HPDE6-E6E7 (cell line): ENCODE measurements around the gene LIPG.

ENCODE experiments used
- DNase-seq: peaks from one replicate; pipeline ENCODE4 v3.0.0; 2011; ENCODE audit warnings: missing footprints; ENCODE audit errors: extremely low spot score

The LIPG gene

DNA sequence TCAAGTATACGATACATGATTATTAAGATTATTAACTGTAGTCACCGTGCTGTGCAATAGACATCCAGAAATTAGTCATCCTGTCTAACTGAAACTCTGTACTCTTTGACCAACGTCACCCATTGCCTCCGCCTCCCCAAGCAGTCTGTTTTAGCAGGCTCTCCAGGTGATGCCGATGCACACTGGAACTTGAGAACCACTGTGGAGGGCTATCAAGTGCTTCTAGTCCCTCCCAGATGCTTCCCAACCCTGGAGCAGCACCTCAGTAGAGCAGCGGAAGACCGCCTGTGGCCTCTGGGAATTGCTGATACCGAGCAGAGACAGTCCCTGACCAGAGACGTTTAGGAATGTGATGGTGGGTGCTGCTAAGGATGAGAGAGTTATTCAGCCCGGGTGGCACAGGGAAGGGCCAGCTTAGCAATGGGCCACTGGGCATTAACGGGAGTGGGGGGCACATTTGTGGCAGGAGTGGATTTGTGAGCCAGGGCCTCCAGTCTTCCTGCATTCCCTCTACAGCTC, 50.7 kb downstream of the LIPG start:
- no peak for DNase-seq

DNA sequence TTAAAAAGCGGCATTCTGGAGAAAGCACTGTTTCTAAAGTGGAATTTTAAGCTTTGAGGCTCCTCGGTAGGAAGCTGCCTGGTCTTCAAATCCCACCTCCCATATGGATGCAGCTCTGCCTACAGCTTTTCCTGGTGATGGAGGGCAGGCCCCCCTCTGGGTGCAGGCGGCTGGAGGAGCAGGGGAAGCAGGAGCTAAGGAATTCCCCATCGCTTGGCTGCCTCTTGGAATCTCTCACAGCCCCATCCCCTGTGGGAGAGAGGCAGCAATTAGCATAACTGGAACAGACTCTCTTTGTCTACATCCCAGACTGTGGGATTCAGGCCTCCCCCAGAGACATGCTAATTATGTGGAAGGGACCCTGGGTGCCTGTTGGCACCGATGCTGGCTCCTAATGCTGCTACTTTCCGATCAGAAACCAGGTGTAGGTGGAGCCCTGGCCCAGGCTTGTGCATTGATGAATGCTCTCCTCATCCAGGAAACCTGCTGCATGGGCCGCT, 51.3 kb downstream of the LIPG start:
- no peak for DNase-seq

DNA sequence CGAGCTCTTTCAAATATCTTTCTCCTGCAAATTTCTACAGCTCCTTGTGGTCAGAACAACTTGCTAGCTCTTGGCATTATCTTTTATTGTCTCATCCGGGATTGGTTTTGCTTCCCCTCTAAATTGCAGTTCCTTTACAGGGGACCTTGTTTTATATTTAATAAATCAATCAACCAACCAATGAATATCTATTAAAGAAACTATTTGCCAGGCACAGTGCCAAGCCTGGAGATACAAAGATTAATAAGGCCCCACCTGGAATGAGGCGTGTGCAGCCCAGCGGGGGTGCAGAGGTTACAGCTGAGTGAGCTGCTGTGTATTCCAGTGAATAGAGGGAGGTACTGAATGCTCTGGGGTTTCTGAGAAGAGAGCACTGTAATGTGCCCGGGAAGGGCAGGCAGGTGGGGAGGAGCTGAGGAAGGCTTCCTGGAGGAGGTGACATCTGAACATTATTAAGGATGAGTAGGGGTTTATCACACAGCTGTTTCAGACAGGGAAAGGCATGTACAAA, 51.8 kb downstream of the LIPG start:
- no peak for DNase-seq

DNA sequence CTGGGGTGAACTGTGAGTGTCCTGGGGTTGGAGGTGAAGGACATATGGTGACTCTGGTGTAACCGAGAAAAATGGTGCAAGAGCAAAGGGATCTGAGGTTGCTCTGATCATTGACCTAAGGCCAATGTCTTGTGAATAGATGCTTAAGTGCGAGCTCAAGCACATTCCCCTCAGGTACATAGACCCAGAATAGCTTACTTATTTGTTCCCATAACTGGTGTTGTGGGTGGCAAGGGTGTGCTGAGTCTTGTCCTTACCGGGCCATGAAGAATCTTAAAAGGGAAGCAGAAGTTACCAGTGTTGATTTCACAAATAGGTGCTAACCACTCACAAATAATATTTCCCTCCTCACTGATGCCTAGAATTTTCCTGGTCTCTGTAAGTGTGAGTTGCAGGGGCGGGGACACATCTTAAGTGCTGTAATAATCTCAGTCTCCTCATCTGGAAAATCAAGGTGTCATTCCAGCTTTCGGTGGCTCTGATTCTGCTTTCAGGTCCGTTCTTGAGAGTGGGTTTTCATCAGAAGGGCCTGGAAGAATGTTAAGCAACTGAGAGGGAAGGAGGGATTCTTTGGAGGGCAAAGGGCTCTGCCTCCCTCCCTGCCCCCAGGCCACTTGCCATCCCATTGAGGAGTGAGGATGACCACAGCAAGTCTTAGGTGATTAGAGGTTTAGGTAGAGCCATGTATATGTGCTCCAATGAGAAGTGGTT, 54.9 kb downstream of the LIPG start:
- no peak for DNase-seq

DNA sequence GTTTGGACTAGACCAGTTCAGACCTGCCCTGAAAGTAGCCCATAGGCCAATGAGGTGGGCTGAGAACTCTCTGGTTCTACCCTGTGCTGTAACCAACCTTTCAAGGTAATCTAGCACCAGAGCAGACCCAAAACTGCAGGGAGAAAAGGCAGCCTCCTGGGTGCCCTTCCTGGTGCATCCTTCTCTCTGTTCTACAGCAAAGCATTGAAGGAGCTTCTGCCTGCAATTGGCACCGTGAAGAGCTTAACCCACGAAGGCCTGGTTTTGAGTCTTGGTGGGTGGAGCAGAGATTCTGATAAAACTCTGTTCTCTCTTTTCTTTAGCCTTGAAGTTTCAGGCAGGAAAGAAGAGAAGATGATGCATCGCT, 55.5 kb downstream of the LIPG start:
- no peak for DNase-seq

DNA sequence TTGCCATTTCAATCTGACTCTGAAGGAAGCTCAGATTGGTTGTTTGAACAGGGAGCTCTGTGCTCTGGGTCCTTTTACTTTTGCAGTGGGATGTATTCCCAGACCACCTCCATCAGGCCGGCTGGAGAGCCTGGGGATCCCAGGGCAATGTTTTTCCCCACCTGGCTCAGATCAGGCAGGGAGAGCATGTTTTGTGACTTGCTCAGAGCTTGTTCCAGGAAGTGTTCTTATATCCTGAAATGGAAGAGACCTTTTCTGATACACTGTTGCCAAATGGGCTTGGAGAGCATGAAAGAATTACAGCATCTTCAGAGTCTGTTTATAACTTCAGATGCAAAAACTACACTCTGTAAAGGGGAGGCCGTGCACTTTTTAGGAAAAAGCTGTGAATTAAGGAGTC, 56.0 kb downstream of the LIPG start:
- no peak for DNase-seq

DNA sequence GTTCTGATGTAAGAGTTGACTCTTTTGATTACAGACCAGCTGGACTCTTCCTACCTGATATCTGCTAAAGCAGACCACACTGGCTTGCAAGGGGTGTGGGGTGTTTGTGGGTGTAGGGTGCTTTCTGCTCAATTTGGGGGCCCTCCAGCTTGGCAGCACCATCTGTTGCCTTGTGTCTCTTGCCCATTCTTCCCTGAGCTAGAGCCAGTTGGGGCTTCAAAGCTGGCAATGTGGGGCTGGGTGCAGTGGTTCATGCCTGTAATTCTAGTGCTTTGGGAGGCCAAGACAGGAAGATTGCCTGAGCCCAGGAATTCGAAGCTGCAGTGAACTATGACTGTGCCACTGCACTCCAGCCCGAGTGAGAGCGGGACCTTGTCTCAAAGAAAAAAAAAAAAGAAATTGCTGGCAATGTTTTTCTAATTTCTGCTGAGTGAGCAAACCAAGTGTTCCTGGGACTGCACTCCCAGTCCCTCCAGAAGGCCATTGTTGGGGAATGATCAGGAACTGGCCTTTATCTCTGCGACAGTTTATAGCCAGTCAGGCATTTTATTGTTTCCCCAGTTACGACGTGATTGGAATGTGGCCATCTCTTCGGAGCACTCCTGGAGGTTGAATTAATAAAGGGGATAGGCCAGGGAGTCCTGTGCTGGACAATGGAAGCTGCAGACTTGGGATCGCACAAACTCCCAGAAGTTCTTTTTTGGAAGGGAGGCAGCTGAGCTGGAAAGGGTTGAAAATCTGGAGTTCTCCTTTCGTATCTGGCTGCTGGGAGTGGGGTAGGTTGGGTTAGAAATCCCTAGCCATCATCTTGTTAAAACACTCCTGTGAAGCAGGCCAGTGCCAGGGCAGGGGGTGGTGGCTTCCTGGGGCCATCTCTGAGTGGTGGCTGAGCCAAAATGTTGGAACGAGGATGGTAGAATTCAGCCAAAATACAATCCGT, 57.2 kb downstream of the LIPG start:
- DNase-seq = no peak

DNA sequence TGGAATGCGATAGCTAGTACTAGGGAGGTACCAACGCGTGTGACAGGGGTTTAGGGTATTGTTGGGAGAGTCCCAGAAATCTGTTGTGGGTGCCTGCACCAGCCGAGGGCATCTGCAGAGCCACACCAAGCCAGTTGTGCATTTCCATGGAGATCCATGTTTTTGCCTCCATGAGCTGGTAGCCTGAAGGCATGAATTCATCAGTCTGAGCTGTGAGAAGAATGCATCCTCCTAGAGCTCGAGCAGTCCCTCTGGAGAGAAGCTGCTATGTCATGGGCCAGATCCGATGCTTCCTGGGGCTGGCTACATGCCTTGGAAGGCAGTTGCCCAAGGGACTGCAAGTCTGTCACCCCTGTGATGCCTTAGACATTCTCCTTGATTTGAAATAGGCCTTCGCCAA, 57.9 kb downstream of the LIPG start:
- DNase-seq = no peak

DNA sequence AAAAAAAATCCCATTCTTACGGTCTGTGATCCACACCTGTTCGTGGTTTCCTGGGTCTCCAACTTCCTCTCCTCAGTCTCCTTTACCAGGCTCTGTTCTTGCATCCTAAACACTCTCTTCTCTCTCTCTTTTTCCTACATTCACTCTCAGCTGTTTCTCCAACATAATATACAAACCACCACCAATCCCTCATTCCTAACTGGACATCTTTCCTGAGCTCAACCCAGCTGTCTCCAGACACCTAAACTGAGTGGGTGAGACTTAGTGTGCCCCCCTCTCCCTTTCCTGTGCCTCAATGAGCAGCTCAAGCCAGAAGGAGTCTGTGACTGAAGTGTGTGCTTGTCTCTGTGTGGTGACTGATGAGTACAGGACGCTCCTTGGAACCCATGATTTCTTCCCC, 59.4 kb downstream of the LIPG start:
- no peak for DNase-seq

DNA sequence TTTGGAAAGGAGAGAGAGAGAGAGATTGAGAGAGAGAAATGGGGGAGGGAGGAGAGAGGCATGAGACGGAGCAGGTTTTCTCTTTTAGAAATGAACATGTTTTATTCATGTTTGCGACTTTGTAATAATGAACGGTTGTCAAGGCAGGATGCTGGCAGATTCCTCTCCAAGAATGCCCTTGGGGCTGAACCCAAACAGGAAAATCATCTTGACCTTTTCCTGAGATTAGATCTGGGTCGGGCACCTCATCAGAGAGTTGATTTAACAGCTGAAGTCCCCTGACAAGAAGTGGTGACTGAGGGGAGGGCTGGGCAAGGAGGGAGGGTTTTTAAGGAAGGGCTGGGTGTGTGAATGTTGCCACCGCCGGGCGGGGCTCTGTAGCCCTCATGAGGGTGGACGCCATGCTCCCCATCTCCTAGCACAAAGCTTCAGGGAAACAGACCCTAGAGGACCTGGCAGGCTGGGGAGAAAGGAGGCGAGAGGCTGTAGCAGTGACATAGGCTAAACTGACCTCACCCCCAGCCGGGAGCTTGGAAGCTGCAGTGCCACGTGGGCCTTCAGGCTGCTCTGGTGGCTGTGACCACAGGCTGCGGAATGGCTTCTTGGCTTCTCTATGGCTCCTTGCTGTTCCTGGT, 60.0 kb downstream of the LIPG start:
- no peak for DNase-seq

DNA sequence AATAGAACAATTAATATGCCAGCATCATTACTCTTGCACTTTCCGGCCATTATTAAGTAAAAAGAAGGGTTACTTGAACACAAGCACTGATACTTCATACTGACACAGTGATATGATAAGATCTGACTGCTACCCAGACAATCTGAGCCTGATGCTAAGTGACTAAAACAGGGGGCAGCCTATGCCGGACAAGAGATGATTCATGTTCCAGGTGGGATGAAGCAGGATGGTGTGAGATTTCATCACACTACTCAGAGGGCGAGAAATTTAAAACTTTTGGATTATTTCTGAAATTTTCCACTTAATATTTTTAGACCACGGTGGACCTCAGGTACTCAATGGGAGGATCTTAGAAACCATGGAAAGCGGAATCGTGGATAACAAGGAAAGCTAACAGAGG, 61.7 kb downstream of the LIPG start:
- no peak for DNase-seq

DNA sequence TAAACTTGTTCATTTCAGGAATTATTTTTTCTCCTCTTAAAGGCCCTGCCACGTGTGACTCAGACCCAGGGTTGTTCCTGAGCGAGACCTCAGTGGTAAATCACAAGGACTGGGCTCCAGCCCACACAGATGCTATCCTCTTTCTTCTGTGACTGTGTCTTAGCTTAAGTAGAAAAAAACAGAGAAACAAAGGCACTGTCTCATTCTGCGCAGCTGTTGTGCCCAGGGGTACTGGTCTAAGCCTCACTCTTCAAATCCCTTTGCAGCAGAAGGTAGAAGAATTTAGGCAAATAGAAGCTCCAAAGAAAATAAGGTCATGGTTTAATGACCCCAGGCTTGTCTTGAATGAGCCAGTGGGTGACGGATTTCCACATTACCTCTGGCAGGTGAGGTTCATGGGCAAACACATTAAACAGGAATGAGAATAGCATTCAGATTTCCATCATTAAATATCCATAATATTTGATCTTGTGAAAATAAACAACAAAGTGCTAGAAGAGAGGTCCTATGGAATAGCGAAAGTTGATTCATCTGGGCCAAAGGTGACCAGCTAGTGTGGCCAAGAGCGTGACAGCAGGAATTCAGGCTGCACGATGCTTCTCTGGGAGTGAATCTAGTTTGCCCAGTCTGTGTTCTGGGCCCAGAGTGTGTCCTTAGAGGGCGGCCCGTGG, 63.3 kb downstream of the LIPG start:
- DNase-seq = no peak

DNA sequence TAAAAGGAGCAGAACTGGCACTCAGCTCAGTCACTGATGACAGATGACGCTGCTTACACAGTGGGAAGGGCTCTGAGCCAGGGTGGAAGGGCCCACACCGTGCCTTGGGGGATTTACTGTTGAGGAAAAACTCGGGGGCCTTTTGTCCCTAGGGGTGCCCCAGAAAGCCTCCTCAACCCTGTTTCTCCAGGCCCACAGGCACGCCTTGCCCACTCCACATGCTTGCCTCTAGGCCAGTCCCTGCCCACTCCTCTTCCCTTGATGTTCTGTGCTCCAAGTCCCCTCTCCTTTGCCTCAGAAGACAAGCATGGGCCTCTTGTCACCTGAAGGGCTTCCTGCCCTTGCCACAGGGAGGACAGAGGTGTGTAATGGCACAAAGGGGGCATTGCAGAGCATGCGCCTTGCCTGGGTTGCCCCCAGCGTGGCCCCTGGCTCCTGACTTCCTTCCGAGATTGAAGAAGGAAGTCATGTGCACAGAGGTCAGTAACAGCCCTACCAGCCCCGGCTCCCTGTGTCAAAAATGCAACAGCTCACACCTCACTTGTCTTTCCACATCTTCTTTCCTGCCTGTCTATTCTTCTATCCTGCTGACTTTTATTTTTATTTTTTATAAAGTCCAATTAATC, 65.1 kb downstream of the LIPG start:
- DNase-seq = no peak

DNA sequence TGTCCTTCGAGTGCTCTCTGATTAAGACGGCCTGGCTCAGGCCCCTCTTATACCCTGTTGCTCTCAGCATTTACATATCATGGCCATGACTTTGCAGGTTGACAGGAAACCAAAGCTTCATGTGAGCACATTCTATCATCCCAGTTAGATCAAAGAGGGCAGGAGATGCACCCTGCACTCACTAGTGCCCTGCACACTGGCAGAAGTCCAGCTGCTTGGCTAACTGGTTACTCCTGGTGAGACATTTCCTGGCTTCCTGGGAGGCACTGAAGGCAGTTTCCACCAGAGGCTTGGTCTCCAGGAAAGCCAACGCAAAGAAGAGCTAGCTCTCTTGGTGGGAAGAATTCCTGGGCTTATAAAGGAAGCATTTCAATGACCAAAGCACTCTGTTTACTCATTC, 66.3 kb downstream of the LIPG start:
- no peak for DNase-seq

DNA sequence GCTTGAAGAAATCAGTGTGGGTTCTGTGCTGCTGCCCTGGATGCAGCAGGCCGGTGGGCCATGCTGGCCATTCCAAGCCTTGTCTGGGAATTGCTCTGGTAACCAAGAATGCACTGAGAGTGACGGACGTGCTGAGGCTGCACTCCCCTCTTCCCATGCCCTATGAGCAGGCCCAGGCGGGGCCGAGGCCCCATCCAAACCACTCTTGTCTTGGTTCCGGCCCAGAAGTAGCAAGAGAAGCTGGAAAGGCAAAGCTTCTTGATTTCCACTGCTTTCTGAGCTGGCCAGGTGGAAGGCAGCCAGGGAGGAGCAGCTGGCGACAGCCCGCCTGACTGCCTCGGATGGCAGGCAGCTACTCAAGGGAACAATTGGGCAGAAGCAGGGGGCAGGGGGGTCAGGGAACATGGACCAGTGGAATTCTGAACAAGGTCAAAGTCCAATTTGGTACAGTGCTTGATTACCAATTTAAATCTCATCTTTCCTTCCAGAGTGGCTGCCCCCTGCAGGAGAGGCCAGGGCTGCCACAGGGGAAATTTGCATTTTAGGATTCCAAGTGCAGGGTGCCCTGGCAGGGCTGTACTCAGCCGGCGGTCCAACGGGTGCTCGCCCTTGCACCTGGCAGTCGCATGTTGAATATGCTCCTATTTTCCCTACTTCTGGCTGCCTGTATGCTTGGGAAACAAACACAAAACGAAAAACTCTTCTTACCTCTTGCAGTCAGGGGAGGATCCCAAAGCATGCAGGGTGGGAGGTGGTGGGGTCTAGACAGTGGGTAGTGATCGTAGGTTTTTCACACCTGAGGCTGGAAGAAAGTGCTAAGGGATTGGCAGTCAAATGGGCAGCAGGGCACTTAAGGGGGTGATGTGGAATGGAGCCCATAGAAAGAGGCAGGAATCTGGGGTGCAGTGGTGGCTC, 67.3 kb downstream of the LIPG start:
- DNase-seq = no peak

DNA sequence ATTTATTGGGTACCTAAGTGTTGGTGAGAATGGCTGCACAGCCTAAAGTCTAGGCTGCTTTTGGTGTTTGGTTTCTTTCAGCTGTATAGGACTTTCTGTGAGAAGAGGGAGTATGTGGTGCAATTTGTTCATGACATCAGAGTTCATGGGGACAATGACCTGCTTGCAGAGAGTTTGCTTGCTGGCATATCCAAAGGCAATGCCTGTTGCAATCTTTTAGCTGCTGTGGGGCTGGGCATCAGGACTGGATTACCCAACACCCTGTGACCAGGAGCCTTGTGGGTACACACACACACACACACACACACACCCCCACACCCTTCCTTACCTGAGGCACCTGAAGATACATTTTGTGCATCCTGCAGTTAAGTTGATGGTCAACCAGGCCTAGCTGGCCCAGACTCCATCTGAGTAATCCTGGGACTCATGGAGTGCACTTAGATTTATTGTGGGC, 68.4 kb downstream of the LIPG start:
- no peak for DNase-seq

DNA sequence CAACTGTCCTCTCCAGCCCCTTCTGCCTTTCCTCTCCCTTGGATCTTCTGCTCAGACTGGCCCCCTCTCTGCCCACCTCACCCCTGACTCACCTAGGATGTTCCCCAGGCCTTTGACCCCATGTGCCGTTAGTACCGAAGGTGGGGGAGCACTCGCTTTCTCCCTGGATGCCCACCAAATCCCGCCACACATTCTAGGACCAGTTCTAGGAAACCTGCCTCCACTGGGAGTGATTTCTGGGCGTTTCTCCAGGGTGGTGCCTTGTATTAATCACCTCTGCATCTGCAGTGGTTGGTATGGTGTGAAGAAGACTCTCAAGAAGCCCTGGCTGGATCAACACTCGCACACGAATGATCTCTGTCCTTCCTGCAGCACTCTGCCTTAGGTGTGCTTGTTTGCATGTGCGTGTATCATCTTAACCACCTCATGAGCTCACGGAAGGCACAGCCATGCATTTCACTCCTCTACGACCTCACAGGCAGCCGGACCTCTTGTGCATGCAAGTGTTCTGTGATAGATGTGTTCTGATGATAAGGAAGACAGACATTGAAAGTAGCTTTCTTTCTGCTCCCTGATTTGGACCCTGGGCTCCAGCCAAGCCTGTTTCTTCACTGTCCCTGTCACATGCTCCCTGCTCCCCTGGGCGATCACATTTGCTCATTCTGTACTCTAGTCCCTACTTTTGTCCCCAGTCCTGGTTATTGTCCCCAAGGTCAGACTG, 69.4 kb downstream of the LIPG start:
- DNase-seq = no peak

DNA sequence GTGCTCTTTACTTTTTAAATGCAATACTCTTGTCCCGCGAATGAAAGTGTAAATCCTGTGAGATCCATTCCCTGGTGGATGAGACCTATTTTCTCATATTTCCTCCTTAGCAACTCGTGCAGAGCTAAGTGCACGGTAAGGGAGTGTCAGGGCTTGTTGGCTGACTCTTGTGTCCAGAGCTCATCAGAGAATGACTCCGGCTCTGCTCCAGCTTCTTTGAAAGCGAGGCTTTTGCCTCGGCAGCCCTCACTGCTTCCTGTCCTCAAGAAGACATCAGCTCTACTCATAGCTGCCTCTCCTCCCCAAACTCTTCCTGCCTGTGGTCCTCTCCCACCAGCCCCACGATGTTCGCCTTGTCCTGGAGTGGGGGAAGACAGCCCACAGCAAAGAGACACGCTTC, 70.7 kb downstream of the LIPG start:
- DNase-seq = no peak

DNA sequence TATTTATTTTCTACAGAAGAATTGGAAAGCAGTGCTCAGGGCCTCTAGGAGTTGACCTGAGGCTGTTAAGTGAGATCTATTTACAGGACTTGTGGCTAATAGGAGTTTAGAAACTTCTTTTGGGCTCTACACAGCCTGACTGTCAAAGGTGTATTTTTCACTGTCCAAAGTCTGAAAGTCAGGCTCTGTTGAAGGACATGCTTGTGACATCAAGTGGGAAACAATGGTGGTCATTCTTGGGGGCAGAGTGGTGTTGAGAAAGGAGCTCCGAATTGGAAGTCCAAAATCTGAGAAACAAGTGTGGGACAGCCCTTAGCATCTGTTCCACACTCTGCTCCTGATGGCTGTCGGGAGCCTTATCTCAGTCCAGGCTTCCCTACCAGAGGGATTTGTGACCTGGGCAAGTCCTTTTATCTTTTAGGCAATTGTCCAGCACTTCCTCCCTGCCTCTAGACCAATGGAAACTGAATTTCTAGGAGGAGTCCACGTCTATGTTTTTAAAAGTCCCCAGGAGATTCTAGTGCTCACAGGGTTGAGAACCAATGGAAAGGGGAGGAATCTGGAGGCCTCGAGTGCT, 76.4 kb downstream of the LIPG start:
- no peak for DNase-seq
